ENCODE measurements around the gene PCDHGB5. TPM values are rescaled to one million over a fixed set of nuclear protein-coding genes. Genes with fewer than 3 reads are reported as not detected.

Gene PCDHGB5
- polyA plus RNA-seq, 3 donors = 0.01 to 0.08 TPM; not detected in 1

DNA sequence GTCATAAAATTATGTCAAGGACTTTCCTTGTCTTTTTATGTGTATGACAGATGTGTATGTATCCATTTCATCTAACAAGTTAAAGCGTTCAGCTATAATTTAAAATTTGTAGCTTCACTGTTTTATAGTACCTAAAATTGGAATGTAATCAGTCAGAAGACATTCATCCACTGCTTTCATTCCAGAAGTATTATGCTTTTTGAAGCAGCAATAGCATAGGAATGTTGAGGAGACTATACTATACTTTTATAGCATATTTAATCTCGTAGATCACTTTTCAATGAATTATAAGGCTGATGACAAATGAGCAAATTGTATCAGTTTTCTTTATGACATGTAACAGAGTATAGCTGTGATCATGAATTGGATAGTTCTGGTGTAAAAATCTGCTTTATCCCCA is 39.5 kb downstream of the PCDHGB5 start:
- Mint-ChIP-seq H3K9me3 (peaks cover 7 to 54% (median 31%) of the 10 kb centered on the region in 7 donors), H3K36me3 (peaks cover 4 to 6% of the 10 kb centered on the region in 2 donors), H3K27me3 (ENCODE audit: low read depth in 3 of 3) (peaks cover 16 to 42% (median 31%) of the 10 kb centered on the region in 3 donors), H3K27ac (no peak overlapping the region), H3K4me3 (no peak overlapping the region), H3K4me1 (peaks cover under 1% of the 10 kb centered on the region)
- no CpG with 5 or more reads among the region's 2 CpGs for WGBS (ENCODE audit: insufficient coverage)
- H2AFZ ChIP-seq (ENCODE audit: insufficient read depth, low read depth, low read length, poor library complexity, severe bottlenecking) = no peak overlapping the region
- no peak overlapping the region for H3K27ac ChIP-seq (ENCODE audit: low read depth in 1 of 2, low read length in 2 of 2)
- no peaks in the 10 kb centered on the region for H4K20me1 ChIP-seq (ENCODE audit: insufficient read depth, low read length)
- TF ChIP-seq, protein P1, sequence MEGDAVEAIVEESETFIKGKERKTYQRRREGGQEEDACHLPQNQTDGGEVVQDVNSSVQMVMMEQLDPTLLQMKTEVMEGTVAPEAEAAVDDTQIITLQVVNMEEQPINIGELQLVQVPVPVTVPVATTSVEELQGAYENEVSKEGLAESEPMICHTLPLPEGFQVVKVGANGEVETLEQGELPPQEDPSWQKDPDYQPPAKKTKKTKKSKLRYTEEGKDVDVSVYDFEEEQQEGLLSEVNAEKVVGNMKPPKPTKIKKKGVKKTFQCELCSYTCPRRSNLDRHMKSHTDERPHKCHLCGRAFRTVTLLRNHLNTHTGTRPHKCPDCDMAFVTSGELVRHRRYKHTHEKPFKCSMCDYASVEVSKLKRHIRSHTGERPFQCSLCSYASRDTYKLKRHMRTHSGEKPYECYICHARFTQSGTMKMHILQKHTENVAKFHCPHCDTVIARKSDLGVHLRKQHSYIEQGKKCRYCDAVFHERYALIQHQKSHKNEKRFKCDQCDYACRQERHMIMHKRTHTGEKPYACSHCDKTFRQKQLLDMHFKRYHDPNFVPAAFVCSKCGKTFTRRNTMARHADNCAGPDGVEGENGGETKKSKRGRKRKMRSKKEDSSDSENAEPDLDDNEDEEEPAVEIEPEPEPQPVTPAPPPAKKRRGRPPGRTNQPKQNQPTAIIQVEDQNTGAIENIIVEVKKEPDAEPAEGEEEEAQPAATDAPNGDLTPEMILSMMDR (IDR thresholded peaks at IDR 0.05) = no peak
- H3K4me2 ChIP-seq (replicated peaks; ENCODE audit: extremely low read depth, low read length, poor library complexity, severe bottlenecking) = no peak overlapping the region
- no peak overlapping the region for H3K9ac ChIP-seq (ENCODE audit: insufficient read depth, low read length, poor library complexity, severe bottlenecking)
- H3K36me3 ChIP-seq (replicated peaks in 1 of 2; ENCODE audit: control insufficient read depth in 1 of 2, insufficient read depth in 2 of 2, low read length in 2 of 2) = no peaks in the 10 kb centered on the region
- no peaks in the 10 kb centered on the region for H3K79me2 ChIP-seq (ENCODE audit: insufficient read depth, low read length)
- H3K4me1 ChIP-seq (ENCODE audit: control insufficient read depth in 1 of 2, insufficient read depth in 2 of 2, low read length in 2 of 2) = no peaks in the 10 kb centered on the region
- H3K27me3 ChIP-seq (ENCODE audit: control insufficient read depth in 2 of 2, insufficient read depth in 2 of 2, low read length in 2 of 2) = peaks cover 14 to 52% of the 10 kb centered on the region in 2 donors
- no peak for DNase-seq
- no peak overlapping the region for H3K4me3 ChIP-seq (replicated peaks in 1 of 3; ENCODE audit: low read depth in 2 of 3, low read length in 3 of 3)
- intact Hi-C loops (cut with micrococcal nuclease) = no loop called here
- peaks cover 22 to 28% of the 10 kb centered on the region in 2 donors for H3K9me3 ChIP-seq (replicated peaks in 1 of 2; ENCODE audit: control insufficient read depth in 1 of 2, insufficient read depth in 1 of 2, low read length in 2 of 2)

- no peak overlapping the region for H3K4me2 ChIP-seq (replicated peaks; ENCODE audit: extremely low read depth, low read length, poor library complexity, severe bottlenecking)
- no peak for DNase-seq
- H3K4me1 ChIP-seq (ENCODE audit: control insufficient read depth in 1 of 2, insufficient read depth in 2 of 2, low read length in 2 of 2) = no peaks in the 10 kb centered on the region
- no peak overlapping the region for H2AFZ ChIP-seq (ENCODE audit: insufficient read depth, low read depth, low read length, poor library complexity, severe bottlenecking)
- no peaks in the 10 kb centered on the region for H4K20me1 ChIP-seq (ENCODE audit: insufficient read depth, low read length)
- intact Hi-C loops (cut with micrococcal nuclease) = no loop called here
- H3K9ac ChIP-seq (ENCODE audit: insufficient read depth, low read length, poor library complexity, severe bottlenecking) = no peak overlapping the region
- no peaks in the 10 kb centered on the region for H3K36me3 ChIP-seq (replicated peaks in 1 of 2; ENCODE audit: control insufficient read depth in 1 of 2, insufficient read depth in 2 of 2, low read length in 2 of 2)
- no peak overlapping the region for H3K4me3 ChIP-seq (replicated peaks in 1 of 3; ENCODE audit: low read depth in 2 of 3, low read length in 3 of 3)
- H3K36me3 Mint-ChIP-seq = no peaks in the 10 kb centered on the region
- H3K4me3 Mint-ChIP-seq = no peak overlapping the region
- H3K27me3 ChIP-seq (ENCODE audit: control insufficient read depth in 2 of 2, insufficient read depth in 2 of 2, low read length in 2 of 2) = peaks cover 11 to 34% of the 10 kb centered on the region in 2 donors
- peaks cover 6 to 27% (median 13%) of the 10 kb centered on the region in 3 donors for H3K27me3 Mint-ChIP-seq (ENCODE audit: low read depth in 3 of 3)
- H3K79me2 ChIP-seq (ENCODE audit: insufficient read depth, low read length) = no peaks in the 10 kb centered on the region
- peaks cover 10 to 18% of the 10 kb centered on the region in 2 donors for H3K9me3 ChIP-seq (replicated peaks in 1 of 2; ENCODE audit: control insufficient read depth in 1 of 2, insufficient read depth in 1 of 2, low read length in 2 of 2)
- H3K9me3 Mint-ChIP-seq = peaks cover 2 to 41% (median 14%) of the 10 kb centered on the region in 7 donors
- no peak overlapping the region for H3K27ac ChIP-seq (ENCODE audit: low read depth in 1 of 2, low read length in 2 of 2)
- no peaks in the 10 kb centered on the region for H3K4me1 Mint-ChIP-seq
- TF ChIP-seq, protein P1 (IDR thresholded peaks at IDR 0.05) = no peak
- no peak overlapping the region for H3K27ac Mint-ChIP-seq
- WGBS (ENCODE audit: insufficient coverage) = 85% methylated on average over 7 of the region's 10 CpGs
These were observed 41.8 kb downstream of the PCDHGB5 start for GRCh38 chr5:141439411-141440141.
